AG09319 (cell line): ENCODE results near the gene PTP4A2.

Source experiments
- DNase-seq: peaks from one replicate; pipeline ENCODE4 v3.0.0-alpha.2; 2010; ENCODE audit warnings: low read depth; ENCODE audit errors: extremely low read depth
- TF ChIP-seq, protein P1 (sequence below): IDR thresholded peaks from 2 replicates; pipeline ENCODE4 v1.5.1; 2011; ENCODE audit warnings: low read depth, mild to moderate bottlenecking, inconsistent platforms, low read length, moderate library complexity

The PTP4A2 gene

DNA sequence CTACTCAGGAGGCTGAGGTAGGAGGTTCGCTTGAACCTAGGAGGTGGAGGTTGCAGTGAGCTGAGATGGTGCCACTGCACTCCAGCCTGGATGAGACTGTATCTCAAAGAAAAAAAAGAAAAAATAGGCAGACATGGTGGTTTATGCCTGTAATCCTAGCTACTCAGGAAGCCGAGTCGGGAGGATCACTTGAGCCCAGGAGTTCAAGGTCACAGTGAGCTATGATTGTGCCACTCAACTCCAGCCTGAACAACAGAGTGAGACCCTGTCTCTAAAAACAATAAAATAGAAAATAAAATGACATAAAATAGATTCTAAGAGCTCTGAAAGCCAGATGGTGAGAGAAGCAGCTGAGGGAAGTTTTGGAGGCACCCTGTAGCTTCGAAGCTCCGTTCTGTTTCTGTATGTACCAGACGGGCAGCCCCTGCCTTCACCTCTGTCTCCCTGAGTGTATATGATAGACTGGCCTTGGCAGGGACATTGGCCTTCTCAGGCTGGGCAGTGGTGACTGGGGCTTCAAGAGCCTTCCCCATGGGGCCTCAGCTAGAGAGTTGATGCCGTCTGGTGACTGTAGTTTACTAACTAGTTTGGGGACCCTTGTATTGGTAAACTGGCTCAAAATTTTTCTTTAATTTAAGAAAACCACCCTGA is 68.0 kb downstream of the PTP4A2 start:
- TF ChIP-seq, protein P1, sequence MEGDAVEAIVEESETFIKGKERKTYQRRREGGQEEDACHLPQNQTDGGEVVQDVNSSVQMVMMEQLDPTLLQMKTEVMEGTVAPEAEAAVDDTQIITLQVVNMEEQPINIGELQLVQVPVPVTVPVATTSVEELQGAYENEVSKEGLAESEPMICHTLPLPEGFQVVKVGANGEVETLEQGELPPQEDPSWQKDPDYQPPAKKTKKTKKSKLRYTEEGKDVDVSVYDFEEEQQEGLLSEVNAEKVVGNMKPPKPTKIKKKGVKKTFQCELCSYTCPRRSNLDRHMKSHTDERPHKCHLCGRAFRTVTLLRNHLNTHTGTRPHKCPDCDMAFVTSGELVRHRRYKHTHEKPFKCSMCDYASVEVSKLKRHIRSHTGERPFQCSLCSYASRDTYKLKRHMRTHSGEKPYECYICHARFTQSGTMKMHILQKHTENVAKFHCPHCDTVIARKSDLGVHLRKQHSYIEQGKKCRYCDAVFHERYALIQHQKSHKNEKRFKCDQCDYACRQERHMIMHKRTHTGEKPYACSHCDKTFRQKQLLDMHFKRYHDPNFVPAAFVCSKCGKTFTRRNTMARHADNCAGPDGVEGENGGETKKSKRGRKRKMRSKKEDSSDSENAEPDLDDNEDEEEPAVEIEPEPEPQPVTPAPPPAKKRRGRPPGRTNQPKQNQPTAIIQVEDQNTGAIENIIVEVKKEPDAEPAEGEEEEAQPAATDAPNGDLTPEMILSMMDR, result no peak
- no peak for DNase-seq

DNA sequence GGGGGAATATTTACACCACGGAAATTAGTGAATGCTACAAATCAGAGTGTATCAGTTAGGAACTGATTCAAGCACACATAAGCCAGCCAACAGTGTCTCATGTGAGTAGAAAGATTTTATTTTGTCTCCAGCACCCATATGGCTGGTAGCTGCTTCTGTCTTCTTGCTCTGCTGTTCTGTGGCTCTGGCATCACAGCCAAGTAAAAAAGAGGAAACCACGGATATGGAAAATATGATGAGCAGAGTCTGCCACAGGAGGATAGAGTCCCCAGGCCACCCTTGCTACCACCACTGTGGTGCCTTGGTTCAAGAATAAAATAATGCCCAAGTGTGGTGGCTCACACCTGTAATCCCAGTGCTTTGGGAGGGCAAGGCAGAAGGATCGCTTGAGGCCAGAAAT is 68.7 kb downstream of the PTP4A2 start:
- no peak for DNase-seq
- TF ChIP-seq, protein P1, result no peak

DNA sequence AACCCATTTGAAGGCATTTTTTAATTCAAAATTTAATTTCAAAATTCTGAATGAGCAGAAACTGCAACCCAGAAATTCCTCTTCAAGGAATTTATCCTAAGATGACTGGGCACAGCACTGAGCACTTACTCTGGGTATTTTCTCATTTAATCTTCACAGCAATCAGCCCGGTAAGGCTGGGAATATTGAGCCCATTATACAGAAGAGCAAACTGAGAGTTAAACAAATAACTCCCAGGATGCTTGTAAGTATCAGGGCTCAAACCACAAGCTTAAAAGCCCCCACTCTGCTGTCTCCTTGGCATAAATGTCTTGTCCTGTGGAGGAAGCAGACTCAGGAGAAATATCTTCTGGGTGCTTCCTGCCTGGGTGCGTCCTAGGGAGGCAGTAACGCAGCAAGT is 69.3 kb downstream of the PTP4A2 start:
- DNase-seq, result no peak

DNA sequence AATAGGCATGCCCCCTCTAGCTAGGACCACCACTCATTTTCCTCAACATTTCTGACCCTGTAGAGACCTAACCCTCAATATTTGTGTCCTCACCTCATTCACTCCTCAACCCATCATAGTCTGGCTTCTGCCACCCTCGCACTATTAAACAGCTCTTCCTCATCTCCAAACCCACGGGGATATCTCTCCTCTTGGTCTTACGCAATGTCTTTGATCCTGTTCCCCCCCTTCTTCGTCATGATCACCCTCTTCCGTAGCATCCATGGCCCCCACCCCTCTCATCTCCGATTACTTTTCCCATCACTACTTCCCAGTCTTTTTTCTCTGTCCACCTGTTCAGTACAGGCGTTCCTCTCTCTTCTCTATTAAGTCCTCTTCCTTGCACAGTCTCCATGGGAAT is 70.6 kb downstream of the PTP4A2 start:
- TF ChIP-seq, protein P1, result no peak
- DNase-seq, result no peak

More for the DNA sequence above, 69.3 kb downstream of the PTP4A2 start:
- TF ChIP-seq, protein P1, result no peak

DNA sequence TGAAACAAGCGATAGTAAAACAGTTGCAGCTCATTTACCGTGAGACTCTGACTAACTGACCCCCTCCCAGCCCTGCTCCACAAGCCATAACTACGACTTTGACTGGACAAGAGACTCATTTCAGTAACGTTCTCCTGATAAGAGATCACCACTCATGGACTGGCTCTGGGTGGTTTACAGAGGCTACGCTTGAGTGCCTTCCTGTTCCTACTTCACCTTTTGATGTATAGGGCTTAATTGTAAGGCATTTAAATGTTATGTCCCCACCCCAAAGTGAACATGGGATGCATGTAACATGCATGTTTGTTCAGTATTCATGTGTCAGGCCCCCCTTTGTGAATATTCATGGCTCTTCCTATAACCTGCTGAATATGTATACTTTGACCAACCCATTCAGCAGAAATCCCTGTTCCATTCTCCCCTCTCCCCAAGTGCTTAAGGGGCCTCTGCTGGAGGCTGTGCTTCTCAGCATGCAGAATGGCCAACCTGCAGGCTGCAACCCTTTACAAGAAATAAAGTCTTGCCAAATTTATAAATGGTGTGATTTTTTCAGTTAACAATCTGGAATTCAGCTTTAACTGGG is 71.6 kb downstream of the PTP4A2 start:
- TF ChIP-seq, protein P1, result no peak
- DNase-seq, result no peak

DNA sequence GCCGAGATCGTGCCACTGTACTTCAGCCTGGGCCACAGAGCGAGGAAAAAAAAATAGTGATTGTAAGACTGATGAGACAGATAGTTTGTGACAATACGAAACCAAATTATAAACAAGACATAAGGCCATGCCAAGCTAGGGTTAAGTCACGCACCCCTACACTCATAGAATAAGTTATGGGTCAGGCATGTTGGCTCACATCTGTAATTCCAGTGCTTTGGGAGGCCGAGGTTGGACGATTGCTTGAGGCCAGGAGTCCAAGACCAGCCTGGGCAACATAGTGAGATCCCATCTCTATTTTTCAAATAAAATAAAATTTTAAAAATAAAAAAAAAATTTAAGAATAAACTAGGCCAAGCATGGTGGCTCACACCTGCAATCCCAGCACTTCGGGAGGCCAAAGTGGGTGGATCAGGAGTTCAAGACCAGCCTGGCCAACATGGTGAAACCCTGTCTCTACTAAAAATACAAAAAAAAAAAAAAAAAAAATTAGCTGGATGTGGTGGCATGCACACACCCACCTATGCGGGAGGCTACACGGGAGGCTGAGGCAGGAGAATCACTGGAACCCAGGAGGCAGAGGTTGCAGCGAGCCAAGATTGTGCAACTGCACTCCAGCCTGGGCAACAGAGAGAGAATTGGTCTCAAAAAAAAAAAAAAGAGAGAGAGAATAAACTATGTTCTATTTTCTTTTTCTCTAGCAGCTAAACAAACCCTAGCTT is 72.3 kb downstream of the PTP4A2 start:
- TF ChIP-seq, protein P1, result no peak
- no peak for DNase-seq

DNA sequence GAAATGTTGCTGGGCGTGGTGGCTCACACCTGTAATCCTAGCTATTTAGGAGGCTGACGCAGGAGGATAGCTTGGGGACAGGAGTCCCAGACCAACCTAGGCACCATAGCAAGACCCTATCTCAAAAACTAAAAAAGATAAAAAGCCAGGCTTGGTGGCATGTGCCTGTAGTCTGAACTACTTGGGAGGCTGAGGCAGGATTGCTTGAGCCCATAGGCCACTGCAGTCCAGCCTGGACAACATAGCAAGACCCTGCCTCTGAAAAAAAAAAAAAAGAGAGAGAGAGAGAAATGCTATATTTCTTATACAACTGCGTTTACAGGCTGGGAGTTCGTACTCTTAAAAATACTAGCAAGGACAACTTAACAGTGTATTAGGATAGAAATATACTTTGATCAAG is 76.1 kb downstream of the PTP4A2 start:
- TF ChIP-seq, protein P1, result no peak

More for the DNA sequence above, 76.1 kb downstream of the PTP4A2 start:
- DNase-seq, result no peak
